Vagina (tissue), 2 donors: Measurements from ENCODE around the gene MICB. TPM values are rescaled to one million over a fixed set of nuclear protein-coding genes. Genes with fewer than 3 reads are reported as not detected.

Experiments used
- DNase-seq, 2 donors: peaks; one replicate each; pipeline ENCODE4 v3.0.0-alpha.2; 2017; ENCODE audit errors: extremely low spot score in 2 of 2
- H3K27ac ChIP-seq: fragments of 200-600 bp; sonication (generic); one replicate; pipeline ENCODE4 v1.5.1; 2019
- H3K27me3 ChIP-seq: fragments of 200-600 bp; sonication (generic); one replicate; pipeline ENCODE4 v1.5.1; 2019
- H3K36me3 ChIP-seq, 2 donors: fragments of 200-600 bp; sonication (generic); one replicate each; pipeline ENCODE4 v1.5.1; 2017 to 2019
- H3K4me1 ChIP-seq: fragments of 200-600 bp; sonication (generic); one replicate; pipeline ENCODE4 v1.5.1; 2019
- H3K4me3 ChIP-seq, 2 donors: fragments of 200-600 bp; sonication (generic); 1 replicate in 1 of 2; 2 replicates in 1 of 2; pipeline ENCODE4 v1.5.1; 2016 to 2019
- H3K9me3 ChIP-seq: fragments of 200-600 bp; sonication (generic); one replicate; pipeline ENCODE4 v1.5.1; 2019
- POLR2A ChIP-seq, 2 donors: fragments of 450-650 bp; IDR thresholded peaks; one replicate each; pipeline ENCODE4 v1.6.1; 2017; ENCODE audit warnings: antibody characterized with exemption in 2 of 2, mild to moderate bottlenecking in 2 of 2, moderate library complexity in 2 of 2
- POLR2AphosphoS5 ChIP-seq, 2 donors: sonication (generic); formaldehyde crosslinking; IDR thresholded peaks; one replicate each; pipeline ENCODE4 v1.9.0; 2017; ENCODE audit warnings: antibody characterized with exemption in 2 of 2, mild to moderate bottlenecking in 2 of 2, low read depth in 1 of 2; ENCODE audit not compliant: insufficient read depth in 1 of 2
- intact Hi-C: fragments of 100-400 bp; cut with DNase I; formaldehyde crosslinking; loops from one replicate; pipeline ENCODE4 v1.15.1; 2023
- total RNA-seq: library from RNA; depleted of rRNA; stranded (reverse); fragments of >200 nt; gene quantifications from one replicate; pipeline ENCODE4 v1.2.3, GENCODE V29; 2016
- TF ChIP-seq, protein P1 (sequence below), 3 experiments: fragments of 450-650 bp in 2 of 3; fragments of 200-600 bp in 1 of 3; sonication (generic) in 1 of 3; IDR thresholded peaks; one replicate each; pipeline ENCODE4 v1.5.1; 2017 to 2019; ENCODE audit warnings: antibody characterized with exemption in 3 of 3, mild to moderate bottlenecking in 2 of 3, moderate library complexity in 2 of 3

Gene MICB
- total RNA-seq, 1 donor from 2014 or later, result 3.2 TPM

DNA sequence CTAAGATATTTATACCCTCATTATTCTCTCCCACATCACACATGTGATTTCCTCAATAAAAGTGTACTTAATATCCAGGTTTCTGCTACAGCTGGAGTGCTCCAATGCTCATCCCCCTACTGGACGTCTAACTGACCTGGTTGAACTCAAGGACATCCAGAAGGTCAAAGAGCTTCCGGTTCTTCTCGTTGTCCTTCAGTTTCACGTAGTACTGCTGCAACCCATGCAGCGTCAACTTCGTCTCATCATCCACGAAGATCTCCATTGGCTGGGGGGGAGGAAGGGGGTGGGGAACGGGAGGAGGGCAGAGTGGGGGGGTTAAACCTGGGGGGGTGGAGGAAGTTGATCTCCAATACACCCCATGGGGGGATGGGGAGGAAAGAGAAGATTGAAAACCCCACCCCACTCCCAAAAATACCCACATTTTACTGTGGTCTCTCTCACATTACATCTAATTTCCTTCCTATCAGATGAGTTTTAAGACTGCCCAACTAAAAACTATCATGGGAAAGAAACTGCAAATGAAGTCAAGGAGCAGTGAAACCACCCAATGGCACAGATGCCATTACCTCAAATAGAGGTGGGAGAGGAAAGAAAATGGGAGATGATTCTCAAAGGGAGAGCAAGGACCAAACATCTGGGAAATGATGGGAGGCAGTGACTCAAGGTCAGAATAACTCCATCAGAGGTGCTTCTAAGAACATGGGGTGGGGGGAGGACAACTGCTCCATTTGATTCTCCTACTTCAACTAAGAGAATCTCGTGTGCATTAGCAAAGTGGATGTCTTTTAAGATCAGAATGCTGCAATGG is 34.9 kb downstream of the MICB start:
- Histone ChIP-seq H3K27ac (no peak overlapping the region), H3K9me3 (no peaks in the 10 kb centered on the region), H3K4me3 (no peak overlapping the region), H3K36me3 (peaks cover 0 to 82% of the 10 kb centered on the region in 2 donors), H3K27me3 (no peaks in the 10 kb centered on the region), H3K4me1 (no peaks in the 10 kb centered on the region)
- no peak for DNase-seq
- intact Hi-C loops, result no loop called here
- TF ChIP-seq POLR2A (IDR thresholded peaks at IDR 0.05) (no peak), POLR2AphosphoS5 (IDR thresholded peaks at IDR 0.05; ENCODE audit: insufficient read depth in 1 of 2, low read depth in 1 of 2) (no peak)
- TF ChIP-seq, protein P1, sequence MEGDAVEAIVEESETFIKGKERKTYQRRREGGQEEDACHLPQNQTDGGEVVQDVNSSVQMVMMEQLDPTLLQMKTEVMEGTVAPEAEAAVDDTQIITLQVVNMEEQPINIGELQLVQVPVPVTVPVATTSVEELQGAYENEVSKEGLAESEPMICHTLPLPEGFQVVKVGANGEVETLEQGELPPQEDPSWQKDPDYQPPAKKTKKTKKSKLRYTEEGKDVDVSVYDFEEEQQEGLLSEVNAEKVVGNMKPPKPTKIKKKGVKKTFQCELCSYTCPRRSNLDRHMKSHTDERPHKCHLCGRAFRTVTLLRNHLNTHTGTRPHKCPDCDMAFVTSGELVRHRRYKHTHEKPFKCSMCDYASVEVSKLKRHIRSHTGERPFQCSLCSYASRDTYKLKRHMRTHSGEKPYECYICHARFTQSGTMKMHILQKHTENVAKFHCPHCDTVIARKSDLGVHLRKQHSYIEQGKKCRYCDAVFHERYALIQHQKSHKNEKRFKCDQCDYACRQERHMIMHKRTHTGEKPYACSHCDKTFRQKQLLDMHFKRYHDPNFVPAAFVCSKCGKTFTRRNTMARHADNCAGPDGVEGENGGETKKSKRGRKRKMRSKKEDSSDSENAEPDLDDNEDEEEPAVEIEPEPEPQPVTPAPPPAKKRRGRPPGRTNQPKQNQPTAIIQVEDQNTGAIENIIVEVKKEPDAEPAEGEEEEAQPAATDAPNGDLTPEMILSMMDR (IDR thresholded peaks at IDR 0.05), result no peak

DNA sequence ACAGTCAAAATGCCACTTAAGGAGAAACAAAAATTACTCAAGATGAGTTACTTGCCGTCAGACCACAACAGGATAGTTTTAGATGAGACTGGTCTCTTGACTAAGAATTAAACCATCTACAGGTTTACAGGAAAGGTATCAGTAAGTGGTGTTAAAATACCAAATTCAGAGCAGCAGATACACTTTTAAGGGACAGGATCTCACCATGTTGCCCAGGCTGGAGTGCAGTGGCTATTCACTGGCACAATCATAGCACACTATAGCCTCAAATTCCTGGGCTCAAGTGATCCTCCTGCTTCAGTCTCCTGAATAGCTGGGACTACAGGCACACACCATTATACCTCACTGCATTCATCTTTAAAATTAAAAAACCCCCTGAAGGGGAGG is 35.5 kb downstream of the MICB start:
- Histone ChIP-seq H3K36me3 (peaks cover 0 to 88% of the 10 kb centered on the region in 2 donors), H3K27ac (no peak overlapping the region), H3K4me1 (peaks cover 5% of the 10 kb centered on the region), H3K27me3 (no peaks in the 10 kb centered on the region), H3K9me3 (no peaks in the 10 kb centered on the region), H3K4me3 (no peak overlapping the region)
- no peak for DNase-seq
- TF ChIP-seq, protein P1 (IDR thresholded peaks at IDR 0.05), result no peak
- no peak for TF ChIP-seq POLR2AphosphoS5 (IDR thresholded peaks at IDR 0.05; ENCODE audit: insufficient read depth in 1 of 2, low read depth in 1 of 2)
- TF ChIP-seq POLR2A (IDR thresholded peaks at IDR 0.05), result no peak
- intact Hi-C loops, result no loop called here

DNA sequence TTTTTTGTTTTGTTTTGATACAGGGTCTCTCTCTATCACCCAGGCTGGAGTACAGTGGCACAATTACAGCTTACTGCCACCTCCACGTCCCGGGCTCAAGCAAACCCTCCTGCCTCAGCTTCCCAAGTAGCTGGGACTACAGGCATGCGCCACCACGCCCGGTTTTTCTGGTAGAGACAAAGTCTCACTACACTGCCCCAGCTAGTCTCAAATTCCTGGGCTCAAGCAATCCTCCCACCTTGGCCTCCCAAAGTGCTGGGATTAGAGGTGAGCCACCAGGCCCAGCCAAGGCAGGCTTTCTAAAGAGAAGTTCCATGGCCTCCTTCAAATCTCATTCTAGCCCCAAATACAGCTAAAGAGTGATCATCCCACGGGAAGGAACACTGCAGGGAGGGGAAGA is 36.1 kb downstream of the MICB start:
- intact Hi-C loops, result no loop called here
- H3K4me3 ChIP-seq, result no peak overlapping the region
- no peak for DNase-seq
- H3K9me3 ChIP-seq, result no peaks in the 10 kb centered on the region
- H3K27me3 ChIP-seq, result no peaks in the 10 kb centered on the region
- TF ChIP-seq, protein P1 (IDR thresholded peaks at IDR 0.05), result no peak
- TF ChIP-seq POLR2A (IDR thresholded peaks at IDR 0.05) (no peak), POLR2AphosphoS5 (IDR thresholded peaks at IDR 0.05; ENCODE audit: insufficient read depth in 1 of 2, low read depth in 1 of 2) (no peak)
- H3K36me3 ChIP-seq, result peaks cover 0 to 93% of the 10 kb centered on the region in 2 donors
- H3K27ac ChIP-seq, result no peak overlapping the region
- peaks cover 10% of the 10 kb centered on the region for H3K4me1 ChIP-seq

DNA sequence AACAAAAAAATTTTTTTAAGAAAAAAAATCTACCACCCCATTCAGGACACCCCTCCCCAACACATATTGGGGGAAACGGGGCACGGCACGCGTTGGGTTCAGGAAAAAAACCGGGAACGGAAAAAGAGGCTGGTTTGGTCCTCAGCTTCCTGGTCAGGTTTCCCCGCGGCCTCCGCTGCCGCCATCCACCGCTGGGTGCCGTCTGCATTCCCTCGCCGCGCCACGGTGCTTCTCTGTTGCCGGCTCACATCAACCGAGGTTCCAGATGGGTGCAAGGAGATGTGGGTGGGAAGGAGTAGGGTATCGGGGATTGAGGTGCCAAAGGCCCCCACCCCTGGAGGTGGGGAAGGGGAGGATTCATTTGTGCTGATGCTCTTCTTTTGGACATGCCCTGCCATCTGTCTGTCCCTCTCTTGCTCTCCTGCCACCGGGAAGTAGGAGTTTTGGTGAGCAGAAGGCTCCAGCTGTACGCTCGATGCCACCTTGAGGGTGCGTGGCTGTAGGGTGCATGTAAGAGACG is 36.6 kb downstream of the MICB start:
- Histone ChIP-seq H3K4me3 (no peak overlapping the region), H3K27me3 (no peaks in the 10 kb centered on the region), H3K4me1 (peaks cover 16% of the 10 kb centered on the region), H3K36me3 (peaks cover 0 to 99% of the 10 kb centered on the region in 2 donors), H3K9me3 (no peaks in the 10 kb centered on the region), H3K27ac (no peak overlapping the region)
- intact Hi-C loops, result no loop called here
- TF ChIP-seq POLR2A (IDR thresholded peaks at IDR 0.05) (no peak), POLR2AphosphoS5 (IDR thresholded peaks at IDR 0.05; ENCODE audit: insufficient read depth in 1 of 2, low read depth in 1 of 2) (no peak)
- TF ChIP-seq, protein P1 (IDR thresholded peaks at IDR 0.05), result no peak
- DNase-seq, result no peak
